ENCODE data around the gene KCNH2. TPM values are rescaled to one million over a fixed set of nuclear protein-coding genes. Genes with fewer than 3 reads are reported as not detected.

The KCNH2 gene
- total and polyA plus RNA-seq, 10 of the 15 experiments (the other 5 are each of a cell fraction or from before 2014, with no cell fraction given): 0.04 to 0.24 (median 0.17) TPM; not detected in 6

DNA sequence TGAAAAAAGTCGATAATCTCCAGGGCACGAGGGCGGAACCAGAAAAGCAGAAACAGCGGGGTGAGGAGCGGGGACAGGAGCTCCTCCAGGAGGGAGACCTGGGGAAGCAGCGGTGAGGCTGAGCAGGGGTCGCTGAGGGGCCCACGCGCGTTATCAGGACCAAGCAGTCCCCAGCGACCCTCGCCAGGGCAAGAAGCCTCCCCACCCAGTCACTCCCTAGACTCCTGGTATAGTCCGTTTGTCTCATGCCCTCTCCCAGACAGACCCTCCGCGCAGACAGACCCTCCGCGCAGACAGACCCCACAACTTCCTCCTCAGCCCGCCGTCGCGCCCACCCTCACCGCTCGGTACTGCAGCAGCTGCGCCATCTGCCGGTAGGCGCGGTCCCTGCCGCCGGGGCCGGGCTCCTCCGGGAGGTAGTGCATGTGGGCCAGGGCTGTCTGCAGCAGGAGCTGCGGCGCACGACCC, 39.9 kb upstream of the KCNH2 start:
- ATAC-seq: peak; percentile 84
- Histone ChIP-seq H3K9ac (ENCODE audit: control insufficient read depth, insufficient read depth, low read length) (no peak overlapping the region), H3K27me3 (replicated peaks in 1 of 2; ENCODE audit: control insufficient read depth in 2 of 2, insufficient read depth in 2 of 2, low read length in 1 of 2) (peaks cover 8 to 10% of the 10 kb centered on the region in 2 experiments; a peak in 3 of 4 replicates), H4K20me1 (ENCODE audit: control insufficient read depth, insufficient read depth) (no peaks in the 10 kb centered on the region), H3K9me3 (replicated peaks; ENCODE audit: control insufficient read depth, insufficient read depth, low read length) (no peaks in the 10 kb centered on the region), H3K79me2 (ENCODE audit: control insufficient read depth, insufficient read depth, low read length) (no peaks in the 10 kb centered on the region), H2AFZ (ENCODE audit: control insufficient read depth, low read depth, low read length) (no peak overlapping the region), H3K4me3 (no peak overlapping the region), H3K4me2 (ENCODE audit: control insufficient read depth, insufficient read depth) (peak overlapping the region; percentile 50), H3K36me3 (ENCODE audit: control insufficient read depth in 2 of 2, insufficient read depth in 2 of 2, low read length in 1 of 2) (no peaks in the 10 kb centered on the region), H3K4me1 (ENCODE audit: control insufficient read depth, insufficient read depth, low read length) (peaks cover 9% of the 10 kb centered on the region), H3K27ac (ENCODE audit: control insufficient read depth, insufficient read depth) (no peak overlapping the region)
- ChIA-PET SMC1A (ENCODE audit: uncharacterized antibody, unreplicated experiment) (interaction anchor here (1.0 to 1.4 kb wide), 2 partner anchors 10 to 139 kb away, joined by 3 read pairs; partner anchors contain the start of gene ABCB8), CTCF (interaction anchor here (0.7 to 2.4 kb wide), 13 partner anchors 9 to 235 kb away, joined by 3 to 14 read pairs (median 4); partner anchors contain the start of gene ABCB8), RAD21 (ENCODE audit: unreplicated experiment) (interaction anchor here (0.7 kb wide), 1 partner anchor 55 kb away, joined by 3 read pairs; no protein-coding TSS in a partner anchor), POLR2A (no interaction called here)
- TF ChIP-seq YY1 (IDR thresholded peaks at IDR 0.05; ENCODE audit: low read depth, low read length) (0 out of 2 replicates have a peak, but pooled peaks have one; percentile 45), SMC3 (IDR thresholded peaks at IDR 0.05; ENCODE audit: borderline replicate concordance, low read length) (peak; percentile 57; the same call in 1 of the 2 replicates), GATAD2B (conservative IDR thresholded peaks at IDR 0.05; ENCODE audit: low read depth) (0 out of 2 replicates have a peak, but pooled peaks have one; percentile 49), RAD21 (IDR thresholded peaks at IDR 0.05; ENCODE audit: insufficient read depth, low read depth, low read length) (peak; percentile 49), CREB1 (IDR thresholded peaks at IDR 0.05; ENCODE audit: low read depth) (0 out of 2 replicates have a peak, but pooled peaks have one; percentile 10), POLR2AphosphoS5 (IDR thresholded peaks at IDR 0.05; ENCODE audit: low read length) (no peak), NBN (IDR thresholded peaks at IDR 0.05) (0 out of 2 replicates have a peak, but pooled peaks have one; percentile 11)
- TF ChIP-seq, protein P1, sequence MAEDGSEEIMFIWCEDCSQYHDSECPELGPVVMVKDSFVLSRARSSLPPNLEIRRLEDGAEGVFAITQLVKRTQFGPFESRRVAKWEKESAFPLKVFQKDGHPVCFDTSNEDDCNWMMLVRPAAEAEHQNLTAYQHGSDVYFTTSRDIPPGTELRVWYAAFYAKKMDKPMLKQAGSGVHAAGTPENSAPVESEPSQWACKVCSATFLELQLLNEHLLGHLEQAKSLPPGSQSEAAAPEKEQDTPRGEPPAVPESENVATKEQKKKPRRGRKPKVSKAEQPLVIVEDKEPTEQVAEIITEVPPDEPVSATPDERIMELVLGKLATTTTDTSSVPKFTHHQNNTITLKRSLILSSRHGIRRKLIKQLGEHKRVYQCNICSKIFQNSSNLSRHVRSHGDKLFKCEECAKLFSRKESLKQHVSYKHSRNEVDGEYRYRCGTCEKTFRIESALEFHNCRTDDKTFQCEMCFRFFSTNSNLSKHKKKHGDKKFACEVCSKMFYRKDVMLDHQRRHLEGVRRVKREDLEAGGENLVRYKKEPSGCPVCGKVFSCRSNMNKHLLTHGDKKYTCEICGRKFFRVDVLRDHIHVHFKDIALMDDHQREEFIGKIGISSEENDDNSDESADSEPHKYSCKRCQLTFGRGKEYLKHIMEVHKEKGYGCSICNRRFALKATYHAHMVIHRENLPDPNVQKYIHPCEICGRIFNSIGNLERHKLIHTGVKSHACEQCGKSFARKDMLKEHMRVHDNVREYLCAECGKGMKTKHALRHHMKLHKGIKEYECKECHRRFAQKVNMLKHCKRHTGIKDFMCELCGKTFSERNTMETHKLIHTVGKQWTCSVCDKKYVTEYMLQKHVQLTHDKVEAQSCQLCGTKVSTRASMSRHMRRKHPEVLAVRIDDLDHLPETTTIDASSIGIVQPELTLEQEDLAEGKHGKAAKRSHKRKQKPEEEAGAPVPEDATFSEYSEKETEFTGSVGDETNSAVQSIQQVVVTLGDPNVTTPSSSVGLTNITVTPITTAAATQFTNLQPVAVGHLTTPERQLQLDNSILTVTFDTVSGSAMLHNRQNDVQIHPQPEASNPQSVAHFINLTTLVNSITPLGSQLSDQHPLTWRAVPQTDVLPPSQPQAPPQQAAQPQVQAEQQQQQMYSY (CRISPR knock-in tag; IDR thresholded peaks at IDR 0.05): no peak
- TF ChIP-seq, protein P2, sequence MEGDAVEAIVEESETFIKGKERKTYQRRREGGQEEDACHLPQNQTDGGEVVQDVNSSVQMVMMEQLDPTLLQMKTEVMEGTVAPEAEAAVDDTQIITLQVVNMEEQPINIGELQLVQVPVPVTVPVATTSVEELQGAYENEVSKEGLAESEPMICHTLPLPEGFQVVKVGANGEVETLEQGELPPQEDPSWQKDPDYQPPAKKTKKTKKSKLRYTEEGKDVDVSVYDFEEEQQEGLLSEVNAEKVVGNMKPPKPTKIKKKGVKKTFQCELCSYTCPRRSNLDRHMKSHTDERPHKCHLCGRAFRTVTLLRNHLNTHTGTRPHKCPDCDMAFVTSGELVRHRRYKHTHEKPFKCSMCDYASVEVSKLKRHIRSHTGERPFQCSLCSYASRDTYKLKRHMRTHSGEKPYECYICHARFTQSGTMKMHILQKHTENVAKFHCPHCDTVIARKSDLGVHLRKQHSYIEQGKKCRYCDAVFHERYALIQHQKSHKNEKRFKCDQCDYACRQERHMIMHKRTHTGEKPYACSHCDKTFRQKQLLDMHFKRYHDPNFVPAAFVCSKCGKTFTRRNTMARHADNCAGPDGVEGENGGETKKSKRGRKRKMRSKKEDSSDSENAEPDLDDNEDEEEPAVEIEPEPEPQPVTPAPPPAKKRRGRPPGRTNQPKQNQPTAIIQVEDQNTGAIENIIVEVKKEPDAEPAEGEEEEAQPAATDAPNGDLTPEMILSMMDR (IDR thresholded peaks at IDR 0.05 in 2 of 3, conservative IDR thresholded peaks at IDR 0.05 in 1 of 3; ENCODE audit: control insufficient read depth in 2 of 3, extremely low read depth in 1 of 3, insufficient read depth in 1 of 3, low read depth in 3 of 3, low read length in 3 of 3): peak; percentile 83 to 97 (median 88)
- TF ChIP-seq, protein P3, sequence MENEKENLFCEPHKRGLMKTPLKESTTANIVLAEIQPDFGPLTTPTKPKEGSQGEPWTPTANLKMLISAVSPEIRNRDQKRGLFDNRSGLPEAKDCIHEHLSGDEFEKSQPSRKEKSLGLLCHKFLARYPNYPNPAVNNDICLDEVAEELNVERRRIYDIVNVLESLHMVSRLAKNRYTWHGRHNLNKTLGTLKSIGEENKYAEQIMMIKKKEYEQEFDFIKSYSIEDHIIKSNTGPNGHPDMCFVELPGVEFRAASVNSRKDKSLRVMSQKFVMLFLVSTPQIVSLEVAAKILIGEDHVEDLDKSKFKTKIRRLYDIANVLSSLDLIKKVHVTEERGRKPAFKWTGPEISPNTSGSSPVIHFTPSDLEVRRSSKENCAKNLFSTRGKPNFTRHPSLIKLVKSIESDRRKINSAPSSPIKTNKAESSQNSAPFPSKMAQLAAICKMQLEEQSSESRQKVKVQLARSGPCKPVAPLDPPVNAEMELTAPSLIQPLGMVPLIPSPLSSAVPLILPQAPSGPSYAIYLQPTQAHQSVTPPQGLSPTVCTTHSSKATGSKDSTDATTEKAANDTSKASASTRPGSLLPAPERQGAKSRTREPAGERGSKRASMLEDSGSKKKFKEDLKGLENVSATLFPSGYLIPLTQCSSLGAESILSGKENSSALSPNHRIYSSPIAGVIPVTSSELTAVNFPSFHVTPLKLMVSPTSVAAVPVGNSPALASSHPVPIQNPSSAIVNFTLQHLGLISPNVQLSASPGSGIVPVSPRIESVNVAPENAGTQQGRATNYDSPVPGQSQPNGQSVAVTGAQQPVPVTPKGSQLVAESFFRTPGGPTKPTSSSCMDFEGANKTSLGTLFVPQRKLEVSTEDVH (IDR thresholded peaks at IDR 0.05; ENCODE audit: low read depth, partially characterized antibody): no peak
- BruUV-seq (replicated peaks): no TSS peak
- peak; percentile 56 for FAIRE-seq
- WGBS (ENCODE audit: insufficient coverage, insufficient replicate concordance, low lambda C conversion rate, missing lambda C conversion rate): 9% methylated on average over 34 of the region's 34 CpGs
- in situ Hi-C loops (cut with MboI): no loop called here
- DNase-seq (ENCODE audit: low read depth, low spot score): no peak
- intact Hi-C loops (cut with micrococcal nuclease; ENCODE audit: unreplicated experiment): no loop called here
